Dedifferentiated amniotic fluid mesenchymal stem cell (primary cell): Measurements from ENCODE around the gene KCNQ1OT1.

Experiments used
- DNase-seq: peaks from one replicate; pipeline ENCODE4 v3.0.0-alpha.2; 2016; ENCODE audit errors: extremely low spot score

The KCNQ1OT1 gene

GRCh38 chr11:2582351-2582945, 117.3 kb downstream of the KCNQ1OT1 start:
- DNase-seq = no peak

- no peak for DNase-seq
Measured at GRCh38 chr11:2581931-2582350, 117.9 kb downstream of the KCNQ1OT1 start.

- no peak for DNase-seq
Measured at GRCh38 chr11:2581151-2581930, 118.5 kb downstream of the KCNQ1OT1 start.

DNA sequence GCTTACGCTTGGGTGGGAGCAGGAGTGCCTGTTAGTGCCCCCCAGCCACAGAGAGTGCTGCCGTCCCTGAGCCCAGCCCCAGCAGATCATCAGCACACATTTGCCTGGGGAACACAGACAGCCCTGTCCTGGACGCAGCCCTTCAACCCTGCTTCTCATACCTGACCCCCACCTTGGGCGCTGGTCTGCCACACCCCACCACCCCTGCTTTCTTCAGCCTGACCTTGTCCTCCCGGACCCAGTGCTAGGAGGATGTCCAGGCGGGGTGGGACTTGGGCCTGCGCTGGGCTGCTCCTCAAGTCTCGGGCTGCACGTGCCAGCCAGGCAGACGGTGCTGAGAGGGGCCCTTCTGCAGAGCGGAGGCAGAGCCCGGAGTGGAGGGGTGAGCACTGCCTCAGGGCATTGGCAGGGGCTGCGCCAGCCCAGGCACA, 119.2 kb downstream of the KCNQ1OT1 start:
- DNase-seq = no peak

GRCh38 chr11:2580061-2580421, 119.8 kb downstream of the KCNQ1OT1 start:
- DNase-seq = no peak

- no peak for DNase-seq
Measured at GRCh38 chr11:2579315-2580060, 120.3 kb downstream of the KCNQ1OT1 start.

DNA sequence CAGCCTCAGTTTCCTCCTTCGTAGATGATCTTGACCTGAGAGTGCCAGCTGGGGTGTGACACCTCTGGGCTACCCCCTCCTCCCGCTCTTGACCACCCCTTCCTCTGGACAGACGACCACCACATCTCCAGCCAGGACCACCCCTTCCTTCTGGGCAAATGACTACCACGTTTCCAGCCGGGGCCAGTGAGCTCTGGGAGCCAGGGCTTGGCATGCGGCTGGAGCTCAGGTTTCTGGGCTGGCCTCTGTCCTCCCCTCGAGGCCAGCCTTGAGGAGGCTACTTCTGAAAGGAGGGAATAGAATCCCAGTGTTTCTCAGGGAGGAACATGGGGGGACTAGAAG, 120.9 kb downstream of the KCNQ1OT1 start:
- no peak for DNase-seq

- no peak for DNase-seq
Measured at GRCh38 chr11:2577991-2578928, 121.5 kb downstream of the KCNQ1OT1 start.

- no peak for DNase-seq
Measured at GRCh38 chr11:2577031-2577990, 122.5 kb downstream of the KCNQ1OT1 start.

DNA sequence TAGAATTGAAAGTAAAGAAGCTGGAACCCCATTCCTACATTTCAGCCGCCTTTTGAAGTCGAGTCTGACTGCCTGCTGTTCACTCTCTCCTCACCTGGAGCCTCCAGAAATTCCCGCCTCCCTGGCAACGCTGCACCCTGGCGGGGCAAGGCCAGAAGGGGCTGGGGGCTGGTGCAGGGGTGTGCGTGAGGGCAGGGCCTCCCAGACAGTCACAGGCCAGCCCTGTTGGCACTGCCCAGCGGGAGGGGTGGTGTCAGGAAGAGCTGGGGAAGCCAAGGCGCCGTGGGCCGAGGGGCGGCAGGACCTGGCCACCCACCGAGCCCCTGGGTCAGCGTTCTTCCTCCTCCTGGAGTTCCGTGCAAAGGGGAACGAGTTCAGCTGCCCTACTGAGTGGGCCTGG, 123.2 kb downstream of the KCNQ1OT1 start:
- no peak for DNase-seq

DNA sequence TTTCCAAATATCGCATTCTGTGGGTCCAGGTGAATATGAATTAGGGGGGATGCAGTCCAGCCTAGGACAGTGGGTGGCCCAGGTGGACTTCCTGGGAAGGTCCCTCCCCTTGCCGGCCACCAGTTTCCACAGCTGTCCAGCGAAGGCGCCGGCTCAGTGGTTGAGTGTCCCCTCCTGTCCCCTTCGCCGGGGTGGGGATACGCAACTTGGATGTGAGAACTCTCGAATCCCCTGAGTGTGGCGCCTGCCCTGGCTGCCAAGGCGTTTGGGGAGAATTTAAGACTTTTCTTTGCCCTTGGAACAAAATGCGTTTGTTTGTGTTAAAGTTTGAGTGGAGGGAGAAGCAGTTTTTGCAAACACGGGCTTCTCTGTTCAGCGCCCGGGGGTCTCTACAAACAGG, 123.7 kb downstream of the KCNQ1OT1 start:
- no peak for DNase-seq

DNA sequence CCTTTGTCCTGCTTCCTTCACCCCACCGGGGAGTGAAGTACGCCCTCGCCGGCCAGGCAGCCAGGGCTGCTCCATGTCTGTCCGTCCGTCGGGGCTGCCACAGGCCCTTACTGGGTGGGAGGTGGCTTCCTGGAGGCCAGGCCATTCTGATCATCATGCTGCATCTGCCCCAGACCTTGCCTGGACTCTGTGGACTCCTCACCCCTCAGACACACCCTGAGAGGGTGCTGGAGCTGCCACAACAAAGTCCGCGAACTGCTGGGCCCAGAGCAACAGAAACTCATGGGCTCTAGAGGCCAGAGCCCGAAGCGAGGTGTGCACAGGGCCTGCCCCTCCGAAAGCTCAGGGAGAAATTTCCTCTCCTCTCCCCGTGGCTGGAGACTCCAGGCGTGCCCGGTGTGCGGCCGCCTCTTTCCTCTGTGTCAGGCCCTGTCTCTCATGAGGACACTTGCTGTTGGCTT, 124.2 kb downstream of the KCNQ1OT1 start:
- DNase-seq = no peak

DNA sequence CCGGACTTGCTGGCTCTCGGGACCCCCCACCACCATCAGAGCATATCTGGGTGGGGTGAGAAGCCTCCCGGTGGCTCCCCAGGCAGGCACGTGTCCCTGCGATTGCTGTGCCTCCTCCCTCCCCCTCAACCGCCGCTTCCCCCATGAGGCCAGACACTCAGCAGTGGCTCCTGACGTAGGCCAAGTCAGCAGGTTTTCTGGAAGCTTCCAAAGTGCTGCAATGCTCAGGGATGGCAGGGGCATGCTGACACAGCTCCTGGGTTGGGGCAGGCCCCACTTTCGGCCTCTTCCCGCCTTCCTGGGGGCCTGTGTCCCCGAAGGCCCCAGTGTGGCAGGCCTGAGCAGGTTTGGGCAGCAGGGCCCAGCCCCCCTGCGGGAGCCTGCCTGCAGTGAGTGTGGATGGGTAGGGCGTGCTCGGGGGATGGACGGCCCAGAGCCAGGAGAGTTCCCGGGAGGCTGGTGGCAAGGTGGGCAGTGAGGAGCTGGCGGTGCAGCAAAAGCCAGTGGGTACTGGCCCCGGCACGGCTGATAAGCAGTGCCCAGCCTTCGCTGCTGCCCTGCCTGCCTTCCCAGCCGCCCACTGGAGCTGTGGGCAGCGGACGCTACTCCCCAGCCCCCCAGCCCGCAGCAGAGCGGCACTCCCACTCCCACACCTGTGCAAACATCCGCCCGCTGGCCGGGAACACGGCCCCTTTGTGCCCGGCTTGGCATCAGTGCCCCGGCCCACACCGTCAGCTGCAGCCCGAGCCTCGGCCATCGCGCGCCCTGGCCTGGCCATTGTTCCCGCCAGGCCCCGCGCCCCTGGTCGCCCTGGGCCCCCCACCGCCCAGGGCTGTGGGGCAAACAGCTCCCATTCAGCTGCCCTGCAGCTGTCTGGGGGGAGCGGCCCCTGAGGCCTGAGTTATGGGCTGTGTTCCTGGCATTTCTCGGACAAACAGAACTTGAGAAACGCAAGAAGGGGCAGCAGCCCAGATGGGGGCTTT, 125.0 kb downstream of the KCNQ1OT1 start:
- no peak for DNase-seq

DNA sequence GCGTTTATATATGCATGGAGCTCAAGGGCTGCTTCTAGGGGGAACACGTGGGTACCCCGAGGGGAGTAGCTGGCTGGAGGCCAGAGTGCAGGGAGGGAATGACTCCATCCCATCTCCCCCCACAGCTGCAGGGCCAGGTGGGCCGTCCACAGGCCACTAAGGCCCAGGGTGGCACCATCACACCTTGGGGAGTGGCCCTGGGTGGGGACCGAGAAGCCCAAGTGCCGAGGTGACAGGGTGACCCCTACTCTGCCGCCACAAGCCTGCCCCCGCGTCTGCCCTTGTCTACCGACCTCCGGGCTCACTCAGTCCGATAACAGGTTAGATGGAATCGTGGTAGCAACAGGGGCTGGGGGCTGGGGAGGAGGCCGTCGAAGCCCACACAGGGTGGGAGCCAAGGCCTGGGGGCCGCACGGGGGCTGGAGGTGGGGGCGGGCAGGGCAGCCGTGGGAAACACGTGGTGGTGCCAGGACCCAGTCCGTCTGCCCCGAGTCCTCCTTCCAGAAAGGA, 125.7 kb downstream of the KCNQ1OT1 start:
- no peak for DNase-seq

DNA sequence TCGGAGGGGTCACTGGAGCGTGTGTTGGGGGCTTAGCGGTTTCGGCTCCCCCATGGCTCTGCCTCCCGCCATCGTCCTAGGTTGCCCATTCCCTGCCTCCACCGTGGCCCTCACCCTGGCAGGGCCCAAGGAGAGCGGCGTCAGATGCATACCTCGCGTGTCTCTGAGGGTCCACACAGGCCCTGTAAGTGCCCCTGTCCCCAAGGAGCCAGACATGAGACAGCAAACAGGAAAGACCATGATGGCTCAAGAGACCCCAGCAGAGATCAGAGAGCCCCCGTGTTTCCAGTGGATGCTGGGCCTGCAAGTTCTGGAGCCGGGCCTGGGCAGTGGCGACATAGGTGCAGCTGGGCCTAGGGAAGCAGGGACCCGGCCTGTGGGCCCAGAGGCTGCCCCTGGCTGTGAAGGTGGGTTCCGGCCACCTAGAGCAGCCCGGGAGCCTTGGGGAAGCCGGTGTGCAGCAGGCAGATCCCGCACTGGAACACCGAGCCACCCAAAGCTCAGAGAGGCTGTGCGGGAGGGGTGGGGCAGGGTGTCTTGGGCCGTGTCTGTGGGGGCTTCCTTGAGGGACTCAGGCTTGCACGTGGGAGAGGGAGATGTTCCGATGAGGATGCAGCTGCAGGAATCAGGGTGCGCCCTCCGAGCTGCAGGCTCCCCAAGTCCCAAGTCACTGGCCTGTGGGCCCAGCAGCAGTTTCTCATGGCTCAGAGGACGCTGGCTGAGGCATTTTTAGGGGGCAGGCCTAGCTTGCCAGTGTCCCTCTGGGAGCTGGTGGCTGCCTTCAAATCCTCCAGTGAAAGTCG, 126.4 kb downstream of the KCNQ1OT1 start:
- DNase-seq = no peak

DNA sequence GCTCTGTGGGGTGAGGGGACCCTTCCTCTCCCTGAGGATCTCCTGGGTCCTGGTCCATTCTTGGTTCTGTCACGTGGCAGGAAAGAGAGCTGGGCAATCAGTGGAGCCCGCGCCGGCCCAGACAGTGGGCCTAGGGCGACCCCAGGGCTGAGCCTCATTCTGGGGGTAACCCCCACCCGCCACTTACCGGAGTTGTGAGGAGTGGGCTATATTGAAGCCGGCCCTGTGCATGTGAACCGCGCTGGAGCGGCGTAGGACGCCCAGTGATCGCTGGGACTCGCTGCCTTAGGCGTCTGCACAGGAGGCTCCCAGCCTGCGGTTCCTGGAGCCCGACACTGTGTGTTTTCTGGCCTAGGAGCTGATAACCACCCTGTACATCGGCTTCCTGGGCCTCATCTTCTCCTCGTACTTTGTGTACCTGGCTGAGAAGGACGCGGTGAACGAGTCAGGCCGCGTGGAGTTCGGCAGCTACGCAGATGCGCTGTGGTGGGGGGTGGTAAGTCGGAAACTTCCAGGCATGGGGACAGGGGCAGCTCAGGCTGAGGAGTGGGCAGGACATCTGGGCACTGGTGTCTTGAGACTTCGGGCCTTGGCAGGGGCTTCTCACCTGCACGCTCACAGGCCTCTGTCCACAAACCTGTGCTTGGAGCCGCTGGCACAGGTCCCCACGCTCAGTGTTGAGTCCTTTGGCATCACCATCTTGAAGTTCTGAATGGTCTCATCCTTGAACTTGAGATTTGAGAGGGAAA, 127.1 kb downstream of the KCNQ1OT1 start:
- no peak for DNase-seq

GRCh38 chr11:2571598-2572281, 128.1 kb downstream of the KCNQ1OT1 start:
- DNase-seq = no peak
